ENCODE measurements around the gene BCL2L13.

DNA sequence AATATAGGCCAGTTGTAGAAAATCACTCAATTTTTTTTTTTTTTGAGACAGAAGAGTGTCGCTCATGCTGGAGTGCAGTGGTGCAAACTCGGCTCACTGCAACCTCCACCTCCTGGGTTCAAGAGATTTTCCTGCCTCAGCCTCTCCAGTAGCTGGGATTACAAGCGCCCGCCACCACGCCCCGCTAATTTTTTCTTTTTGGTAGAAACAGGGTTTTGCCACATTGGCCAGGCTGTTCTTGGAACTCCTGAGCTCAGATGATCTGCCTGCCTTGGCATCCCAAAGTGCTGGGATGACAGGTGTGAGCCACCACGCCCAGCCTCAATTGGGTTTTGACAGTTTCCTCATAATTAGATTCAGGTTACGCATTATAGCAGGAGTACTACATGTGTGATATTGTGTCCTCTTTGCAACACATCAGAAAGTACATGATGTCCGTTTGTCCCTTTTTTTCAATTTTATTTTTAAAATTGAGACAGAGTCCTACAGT lies 7.4 kb upstream of the BCL2L13 start:
- TF ChIP-seq SUZ12 (IDR thresholded peaks at IDR 0.05; ENCODE audit: extremely low read depth, insufficient read depth, insufficient read length) (no peak), YY1 (IDR thresholded peaks at IDR 0.05; ENCODE audit: insufficient read depth, insufficient read length) (no peak), ZNF274 (IDR thresholded peaks at IDR 0.05; ENCODE audit: low read depth, low read length) (no peak)
